ENCODE measurements around the gene KLK4. TPM values are rescaled to one million over a fixed set of nuclear protein-coding genes. Genes with fewer than 3 reads are reported as not detected.

KLK4 gene
- total RNA-seq, 1 experiment from 2014 or later = 0.70 TPM

- H3K4me3 Mint-ChIP-seq = no peak overlapping the region
- peaks cover 50% of the 10 kb centered on the region for H3K27me3 Mint-ChIP-seq (ENCODE audit: low read depth)
- ATAC-seq (no peak), DNase-seq (ENCODE audit: low spot score) (no peak)
- TF ChIP-seq HMGA2 (CRISPR knock-in tag; IDR thresholded peaks at IDR 0.05) = no peak
- TF ChIP-seq, protein P1, sequence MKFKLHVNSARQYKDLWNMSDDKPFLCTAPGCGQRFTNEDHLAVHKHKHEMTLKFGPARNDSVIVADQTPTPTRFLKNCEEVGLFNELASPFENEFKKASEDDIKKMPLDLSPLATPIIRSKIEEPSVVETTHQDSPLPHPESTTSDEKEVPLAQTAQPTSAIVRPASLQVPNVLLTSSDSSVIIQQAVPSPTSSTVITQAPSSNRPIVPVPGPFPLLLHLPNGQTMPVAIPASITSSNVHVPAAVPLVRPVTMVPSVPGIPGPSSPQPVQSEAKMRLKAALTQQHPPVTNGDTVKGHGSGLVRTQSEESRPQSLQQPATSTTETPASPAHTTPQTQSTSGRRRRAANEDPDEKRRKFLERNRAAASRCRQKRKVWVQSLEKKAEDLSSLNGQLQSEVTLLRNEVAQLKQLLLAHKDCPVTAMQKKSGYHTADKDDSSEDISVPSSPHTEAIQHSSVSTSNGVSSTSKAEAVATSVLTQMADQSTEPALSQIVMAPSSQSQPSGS (CRISPR knock-in tag; IDR thresholded peaks at IDR 0.05; ENCODE audit: borderline replicate concordance, low read depth) = no peak
- no peak for TF ChIP-seq CREB1 (CRISPR knock-in tag; IDR thresholded peaks at IDR 0.05)
- TF ChIP-seq, protein P2, sequence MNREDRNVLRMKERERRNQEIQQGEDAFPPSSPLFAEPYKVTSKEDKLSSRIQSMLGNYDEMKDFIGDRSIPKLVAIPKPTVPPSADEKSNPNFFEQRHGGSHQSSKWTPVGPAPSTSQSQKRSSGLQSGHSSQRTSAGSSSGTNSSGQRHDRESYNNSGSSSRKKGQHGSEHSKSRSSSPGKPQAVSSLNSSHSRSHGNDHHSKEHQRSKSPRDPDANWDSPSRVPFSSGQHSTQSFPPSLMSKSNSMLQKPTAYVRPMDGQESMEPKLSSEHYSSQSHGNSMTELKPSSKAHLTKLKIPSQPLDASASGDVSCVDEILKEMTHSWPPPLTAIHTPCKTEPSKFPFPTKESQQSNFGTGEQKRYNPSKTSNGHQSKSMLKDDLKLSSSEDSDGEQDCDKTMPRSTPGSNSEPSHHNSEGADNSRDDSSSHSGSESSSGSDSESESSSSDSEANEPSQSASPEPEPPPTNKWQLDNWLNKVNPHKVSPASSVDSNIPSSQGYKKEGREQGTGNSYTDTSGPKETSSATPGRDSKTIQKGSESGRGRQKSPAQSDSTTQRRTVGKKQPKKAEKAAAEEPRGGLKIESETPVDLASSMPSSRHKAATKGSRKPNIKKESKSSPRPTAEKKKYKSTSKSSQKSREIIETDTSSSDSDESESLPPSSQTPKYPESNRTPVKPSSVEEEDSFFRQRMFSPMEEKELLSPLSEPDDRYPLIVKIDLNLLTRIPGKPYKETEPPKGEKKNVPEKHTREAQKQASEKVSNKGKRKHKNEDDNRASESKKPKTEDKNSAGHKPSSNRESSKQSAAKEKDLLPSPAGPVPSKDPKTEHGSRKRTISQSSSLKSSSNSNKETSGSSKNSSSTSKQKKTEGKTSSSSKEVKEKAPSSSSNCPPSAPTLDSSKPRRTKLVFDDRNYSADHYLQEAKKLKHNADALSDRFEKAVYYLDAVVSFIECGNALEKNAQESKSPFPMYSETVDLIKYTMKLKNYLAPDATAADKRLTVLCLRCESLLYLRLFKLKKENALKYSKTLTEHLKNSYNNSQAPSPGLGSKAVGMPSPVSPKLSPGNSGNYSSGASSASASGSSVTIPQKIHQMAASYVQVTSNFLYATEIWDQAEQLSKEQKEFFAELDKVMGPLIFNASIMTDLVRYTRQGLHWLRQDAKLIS (CRISPR knock-in tag; IDR thresholded peaks at IDR 0.05; ENCODE audit: borderline replicate concordance) = no peak
- no peak for TF ChIP-seq ATF1 (CRISPR knock-in tag; IDR thresholded peaks at IDR 0.05)
- TF ChIP-seq NR1H2 (CRISPR knock-in tag; IDR thresholded peaks at IDR 0.05) = no peak
- TF ChIP-seq, protein P3, sequence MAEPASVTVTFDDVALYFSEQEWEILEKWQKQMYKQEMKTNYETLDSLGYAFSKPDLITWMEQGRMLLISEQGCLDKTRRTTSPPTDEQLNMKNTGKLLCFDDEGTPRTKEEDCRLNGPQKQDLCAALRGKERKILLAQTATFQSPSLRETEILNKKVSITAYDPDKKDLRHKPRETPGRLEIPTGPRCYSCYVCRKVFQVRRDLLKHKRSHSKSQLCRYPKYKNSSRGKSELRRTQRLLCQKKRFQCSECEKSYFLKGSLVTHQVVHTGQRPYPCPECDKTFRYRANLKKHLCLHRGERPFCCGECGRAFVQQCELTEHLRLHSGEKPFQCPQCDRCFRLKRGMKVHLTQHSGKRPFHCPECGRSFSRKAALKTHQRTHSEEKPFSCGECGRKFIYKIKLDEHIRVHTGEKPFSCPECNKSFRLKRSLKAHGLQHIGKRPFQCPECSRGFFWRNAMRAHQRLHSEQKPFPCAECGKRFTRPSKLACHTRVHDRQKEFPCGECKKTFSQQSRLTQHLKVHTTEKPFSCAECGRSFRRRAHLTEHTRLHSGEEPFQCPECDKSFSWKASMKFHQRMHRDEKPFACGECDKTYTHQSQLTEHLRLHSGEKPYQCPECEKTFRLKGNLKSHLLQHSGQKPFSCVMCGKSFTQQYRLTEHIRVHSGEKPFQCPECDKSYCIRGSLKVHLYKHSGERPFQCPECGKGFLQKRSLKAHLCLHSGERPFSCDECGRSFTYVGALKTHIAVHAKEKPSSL (CRISPR knock-in tag; conservative IDR thresholded peaks at IDR 0.05) = no peak
- TF ChIP-seq, protein P4, sequence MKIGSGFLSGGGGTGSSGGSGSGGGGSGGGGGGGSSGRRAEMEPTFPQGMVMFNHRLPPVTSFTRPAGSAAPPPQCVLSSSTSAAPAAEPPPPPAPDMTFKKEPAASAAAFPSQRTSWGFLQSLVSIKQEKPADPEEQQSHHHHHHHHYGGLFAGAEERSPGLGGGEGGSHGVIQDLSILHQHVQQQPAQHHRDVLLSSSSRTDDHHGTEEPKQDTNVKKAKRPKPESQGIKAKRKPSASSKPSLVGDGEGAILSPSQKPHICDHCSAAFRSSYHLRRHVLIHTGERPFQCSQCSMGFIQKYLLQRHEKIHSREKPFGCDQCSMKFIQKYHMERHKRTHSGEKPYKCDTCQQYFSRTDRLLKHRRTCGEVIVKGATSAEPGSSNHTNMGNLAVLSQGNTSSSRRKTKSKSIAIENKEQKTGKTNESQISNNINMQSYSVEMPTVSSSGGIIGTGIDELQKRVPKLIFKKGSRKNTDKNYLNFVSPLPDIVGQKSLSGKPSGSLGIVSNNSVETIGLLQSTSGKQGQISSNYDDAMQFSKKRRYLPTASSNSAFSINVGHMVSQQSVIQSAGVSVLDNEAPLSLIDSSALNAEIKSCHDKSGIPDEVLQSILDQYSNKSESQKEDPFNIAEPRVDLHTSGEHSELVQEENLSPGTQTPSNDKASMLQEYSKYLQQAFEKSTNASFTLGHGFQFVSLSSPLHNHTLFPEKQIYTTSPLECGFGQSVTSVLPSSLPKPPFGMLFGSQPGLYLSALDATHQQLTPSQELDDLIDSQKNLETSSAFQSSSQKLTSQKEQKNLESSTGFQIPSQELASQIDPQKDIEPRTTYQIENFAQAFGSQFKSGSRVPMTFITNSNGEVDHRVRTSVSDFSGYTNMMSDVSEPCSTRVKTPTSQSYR (CRISPR knock-in tag; IDR thresholded peaks at IDR 0.05) = no peak
- TF ChIP-seq, protein P5, sequence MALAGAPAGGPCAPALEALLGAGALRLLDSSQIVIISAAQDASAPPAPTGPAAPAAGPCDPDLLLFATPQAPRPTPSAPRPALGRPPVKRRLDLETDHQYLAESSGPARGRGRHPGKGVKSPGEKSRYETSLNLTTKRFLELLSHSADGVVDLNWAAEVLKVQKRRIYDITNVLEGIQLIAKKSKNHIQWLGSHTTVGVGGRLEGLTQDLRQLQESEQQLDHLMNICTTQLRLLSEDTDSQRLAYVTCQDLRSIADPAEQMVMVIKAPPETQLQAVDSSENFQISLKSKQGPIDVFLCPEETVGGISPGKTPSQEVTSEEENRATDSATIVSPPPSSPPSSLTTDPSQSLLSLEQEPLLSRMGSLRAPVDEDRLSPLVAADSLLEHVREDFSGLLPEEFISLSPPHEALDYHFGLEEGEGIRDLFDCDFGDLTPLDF (CRISPR knock-in tag; IDR thresholded peaks at IDR 0.05) = no peak
- TF ChIP-seq ZNF219 (CRISPR knock-in tag; IDR thresholded peaks at IDR 0.05; ENCODE audit: borderline replicate concordance) = no peak
- no peak for TF ChIP-seq NFYB (CRISPR knock-in tag; conservative IDR thresholded peaks at IDR 0.05; ENCODE audit: low read depth)
- no peak for TF ChIP-seq USF2 (CRISPR knock-in tag; IDR thresholded peaks at IDR 0.05)
- TF ChIP-seq NR2C2 (CRISPR knock-in tag; IDR thresholded peaks at IDR 0.05) = no peak
- TF ChIP-seq, protein P6, sequence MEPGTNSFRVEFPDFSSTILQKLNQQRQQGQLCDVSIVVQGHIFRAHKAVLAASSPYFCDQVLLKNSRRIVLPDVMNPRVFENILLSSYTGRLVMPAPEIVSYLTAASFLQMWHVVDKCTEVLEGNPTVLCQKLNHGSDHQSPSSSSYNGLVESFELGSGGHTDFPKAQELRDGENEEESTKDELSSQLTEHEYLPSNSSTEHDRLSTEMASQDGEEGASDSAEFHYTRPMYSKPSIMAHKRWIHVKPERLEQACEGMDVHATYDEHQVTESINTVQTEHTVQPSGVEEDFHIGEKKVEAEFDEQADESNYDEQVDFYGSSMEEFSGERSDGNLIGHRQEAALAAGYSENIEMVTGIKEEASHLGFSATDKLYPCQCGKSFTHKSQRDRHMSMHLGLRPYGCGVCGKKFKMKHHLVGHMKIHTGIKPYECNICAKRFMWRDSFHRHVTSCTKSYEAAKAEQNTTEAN (CRISPR knock-in tag; IDR thresholded peaks at IDR 0.05) = no peak
- no peak for TF ChIP-seq FOXK1 (CRISPR knock-in tag; IDR thresholded peaks at IDR 0.05)
- TF ChIP-seq, protein P7, sequence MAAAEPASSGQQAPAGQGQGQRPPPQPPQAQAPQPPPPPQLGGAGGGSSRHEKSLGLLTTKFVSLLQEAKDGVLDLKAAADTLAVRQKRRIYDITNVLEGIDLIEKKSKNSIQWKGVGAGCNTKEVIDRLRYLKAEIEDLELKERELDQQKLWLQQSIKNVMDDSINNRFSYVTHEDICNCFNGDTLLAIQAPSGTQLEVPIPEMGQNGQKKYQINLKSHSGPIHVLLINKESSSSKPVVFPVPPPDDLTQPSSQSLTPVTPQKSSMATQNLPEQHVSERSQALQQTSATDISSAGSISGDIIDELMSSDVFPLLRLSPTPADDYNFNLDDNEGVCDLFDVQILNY (CRISPR knock-in tag; IDR thresholded peaks at IDR 0.05) = no peak
- no peak for TF ChIP-seq MXD4 (CRISPR knock-in tag; IDR thresholded peaks at IDR 0.05; ENCODE audit: borderline replicate concordance)
- TF ChIP-seq ETV6 (CRISPR knock-in tag; IDR thresholded peaks at IDR 0.05) = no peak
- TF ChIP-seq GABPB1 (CRISPR knock-in tag; IDR thresholded peaks at IDR 0.05) = no peak
- ChIA-PET POLR2A (no interaction called here), CTCF (no interaction called here)
- no peak overlapping the region for H3K27ac Mint-ChIP-seq
- no peaks in the 10 kb centered on the region for H3K4me1 Mint-ChIP-seq
- peaks cover 10% of the 10 kb centered on the region for H3K36me3 Mint-ChIP-seq
- peaks cover 15% of the 10 kb centered on the region for H3K9me3 Mint-ChIP-seq
These were observed 11.6 kb downstream of the KLK4 start for GRCh38 chr19:50899569-50899968.

Data from WTC11 (cell line).